Calu3 (cell line): ENCODE results near the gene ZNF682. TPM values are rescaled to one million over a fixed set of nuclear protein-coding genes. Genes with fewer than 3 reads are reported as not detected.
A peak's percentile ranks its signal among the peaks of the same experiment; 100 is the strongest.
"Not testable (repeated sequence)": the region's sequence is repeated elsewhere in the genome, so short reads cannot be mapped to it uniquely, and the experiment has no call there.

Source experiments
- BruUV-seq: library from RNA; stranded (reverse); fragments of 400-500 nt; replicated peaks from 2 replicates; lab custom pipeline; 2021; lab: Mats Ljungman, UMichigan
- CTCF ChIA-PET: fragments of 300-600 bp; sonication (Branson Sonifier 250); formaldehyde crosslinking; loops from one replicate; lab custom pipeline; 2022; ENCODE audit warnings: antibody characterized with exemption; lab: Charles Lee
- DNase-seq: peaks from one replicate; pipeline ENCODE4 v3.0.0; 2022
- H3K27ac Mint-ChIP-seq: one replicate; pipeline ENCODE4 v1.8.0; 2022; ENCODE audit warnings: mixed read lengths; ENCODE audit not compliant: unreplicated experiment
- H3K27me3 Mint-ChIP-seq: one replicate; pipeline ENCODE4 v1.8.0; 2022; ENCODE audit warnings: mixed read lengths; ENCODE audit not compliant: unreplicated experiment
- H3K36me3 Mint-ChIP-seq: one replicate; pipeline ENCODE4 v1.8.0; 2022; ENCODE audit warnings: mild to moderate bottlenecking, moderate library complexity, mixed read lengths; ENCODE audit not compliant: insufficient read depth, unreplicated experiment
- H3K4me1 Mint-ChIP-seq: one replicate; pipeline ENCODE4 v1.8.0; 2022; ENCODE audit warnings: mild to moderate bottlenecking, low read depth, mixed read lengths; ENCODE audit not compliant: unreplicated experiment
- H3K4me3 Mint-ChIP-seq: one replicate; pipeline ENCODE4 v1.8.0; 2022; ENCODE audit warnings: mild to moderate bottlenecking, low read depth, moderate library complexity, mixed read lengths; ENCODE audit not compliant: unreplicated experiment
- H3K9me3 Mint-ChIP-seq: one replicate; pipeline ENCODE4 v1.8.0; 2022; ENCODE audit warnings: low read depth, mixed read lengths; ENCODE audit not compliant: unreplicated experiment
- intact Hi-C: fragments of 100-400 bp; cut with micrococcal nuclease; formaldehyde crosslinking; loops from one replicate; pipeline ENCODE4 v1.10.0; 2022; ENCODE audit not compliant: unreplicated experiment
- total RNA-seq: library from RNA; stranded (reverse); gene quantifications from 2 replicates; pipeline ENCODE4 v1.2.3, GENCODE V29; 2022
- TF ChIP-seq, protein P1 (sequence below): fragments of 200-600 bp; IDR thresholded peaks from one replicate; pipeline ENCODE4 v1.8.0; 2022; ENCODE audit warnings: antibody characterized with exemption; ENCODE audit not compliant: unreplicated experiment

ZNF682 gene
- total RNA-seq, 1 experiment from 2014 or later: 3.5 TPM

- H3K36me3 Mint-ChIP-seq: no peaks in the 10 kb centered on the region
- H3K4me3 Mint-ChIP-seq: peak overlapping the region; percentile 68
- H3K4me1 Mint-ChIP-seq: no peaks in the 10 kb centered on the region
- CTCF ChIA-PET: no interaction called here
- peaks cover 5% of the 10 kb centered on the region for H3K9me3 Mint-ChIP-seq
- H3K27ac Mint-ChIP-seq: no peak overlapping the region
- intact Hi-C loops: no loop called here
- DNase-seq: peak; percentile 1
- no peaks in the 10 kb centered on the region for H3K27me3 Mint-ChIP-seq
- BruUV-seq: TSS peak; percentile 46
- TF ChIP-seq, protein P1, sequence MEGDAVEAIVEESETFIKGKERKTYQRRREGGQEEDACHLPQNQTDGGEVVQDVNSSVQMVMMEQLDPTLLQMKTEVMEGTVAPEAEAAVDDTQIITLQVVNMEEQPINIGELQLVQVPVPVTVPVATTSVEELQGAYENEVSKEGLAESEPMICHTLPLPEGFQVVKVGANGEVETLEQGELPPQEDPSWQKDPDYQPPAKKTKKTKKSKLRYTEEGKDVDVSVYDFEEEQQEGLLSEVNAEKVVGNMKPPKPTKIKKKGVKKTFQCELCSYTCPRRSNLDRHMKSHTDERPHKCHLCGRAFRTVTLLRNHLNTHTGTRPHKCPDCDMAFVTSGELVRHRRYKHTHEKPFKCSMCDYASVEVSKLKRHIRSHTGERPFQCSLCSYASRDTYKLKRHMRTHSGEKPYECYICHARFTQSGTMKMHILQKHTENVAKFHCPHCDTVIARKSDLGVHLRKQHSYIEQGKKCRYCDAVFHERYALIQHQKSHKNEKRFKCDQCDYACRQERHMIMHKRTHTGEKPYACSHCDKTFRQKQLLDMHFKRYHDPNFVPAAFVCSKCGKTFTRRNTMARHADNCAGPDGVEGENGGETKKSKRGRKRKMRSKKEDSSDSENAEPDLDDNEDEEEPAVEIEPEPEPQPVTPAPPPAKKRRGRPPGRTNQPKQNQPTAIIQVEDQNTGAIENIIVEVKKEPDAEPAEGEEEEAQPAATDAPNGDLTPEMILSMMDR: no peak
These were observed 39.3 kb upstream of the ZNF682 start for GRCh38 chr19:20078581-20079031.

DNA sequence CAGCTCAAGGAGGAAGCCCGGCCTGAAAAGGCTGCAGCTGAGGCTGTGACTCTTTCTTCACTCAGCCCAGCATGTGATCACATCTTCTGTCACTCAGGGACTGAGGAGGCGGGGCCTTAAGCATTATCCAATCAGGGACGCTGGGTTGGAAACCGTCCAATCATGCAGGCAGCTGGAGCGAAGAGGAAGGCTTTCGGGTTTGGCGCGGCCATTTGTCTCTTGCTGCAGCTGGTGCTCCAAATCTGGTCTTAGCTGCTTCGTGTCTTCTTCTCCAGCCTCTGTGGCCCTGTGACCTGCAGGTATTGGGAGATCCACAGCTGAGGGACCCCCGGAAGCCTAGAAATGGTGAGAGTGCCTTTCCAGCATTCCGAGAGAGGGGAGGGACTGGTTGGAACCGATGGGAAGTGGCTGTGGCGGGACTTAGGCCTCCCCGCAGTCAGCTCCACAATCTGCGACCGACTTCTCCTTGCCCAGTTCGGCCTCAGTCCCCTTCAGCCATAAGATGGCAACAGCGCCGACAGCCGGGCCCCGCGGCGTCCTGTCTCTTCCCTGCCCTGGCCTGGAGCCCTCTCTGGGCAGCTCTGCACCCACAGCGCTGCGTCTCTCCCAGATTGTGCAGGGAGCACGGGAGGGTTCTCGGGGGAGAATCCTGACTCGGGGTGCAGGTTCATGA lies 38.6 kb upstream of the ZNF682 start, which contains the start of gene ZNF90:
TSS of gene ZNF90 (plus strand) at position 210 of the 673 bp plus-strand sequence. CDS start at position 343, 133 bp downstream.
- Mint-ChIP-seq H3K4me3 (peak within 1 kb of the TSS; percentile 68), H3K36me3 (no peaks in the 10 kb centered on the region), H3K4me1 (no peaks in the 10 kb centered on the region), H3K27me3 (no peaks in the 10 kb centered on the region), H3K27ac (no peak within 1 kb of the TSS), H3K9me3 (peaks cover 6% of the 10 kb centered on the region)
- intact Hi-C loops: loop anchor here (1.0 kb wide), 1 partner anchor 26 kb away; no protein-coding TSS in a partner anchor
- TF ChIP-seq, protein P1: no peak
- no TSS peak for BruUV-seq
- CTCF ChIA-PET: no interaction called here
- DNase-seq: peak; percentile 74

DNA sequence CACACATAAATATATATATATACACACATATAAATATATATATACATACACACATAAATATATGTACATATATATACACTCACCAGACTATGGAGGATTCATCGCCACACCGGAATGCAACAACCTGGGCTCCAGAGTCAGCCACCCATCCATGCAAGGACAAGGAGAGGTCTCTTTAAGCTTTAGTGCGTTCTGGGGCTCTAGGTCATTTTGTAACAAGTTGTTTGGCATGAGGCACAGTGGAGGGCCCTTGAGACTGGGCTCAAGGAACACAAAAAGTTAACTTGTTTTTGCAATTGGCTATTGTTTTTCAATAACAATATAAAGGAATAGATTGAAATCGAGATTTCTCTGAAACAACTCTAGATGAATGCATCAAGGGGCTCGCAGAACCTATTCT lies 33.6 kb upstream of the ZNF682 start:
- no peaks in the 10 kb centered on the region for H3K4me1 Mint-ChIP-seq
- H3K27me3 Mint-ChIP-seq: no peaks in the 10 kb centered on the region
- H3K27ac Mint-ChIP-seq: no peak overlapping the region
- CTCF ChIA-PET: no interaction called here
- no peaks in the 10 kb centered on the region for H3K36me3 Mint-ChIP-seq
- H3K4me3 Mint-ChIP-seq: no peak overlapping the region
- TF ChIP-seq, protein P1: no peak
- BruUV-seq: no TSS peak
- intact Hi-C loops: no loop called here
- no peak for DNase-seq
- peaks cover 9% of the 10 kb centered on the region for H3K9me3 Mint-ChIP-seq

- Mint-ChIP-seq H3K27me3 (no peaks in the 10 kb centered on the region), H3K36me3 (no peaks in the 10 kb centered on the region), H3K4me3 (no peak overlapping the region), H3K27ac (no peak overlapping the region), H3K4me1 (no peaks in the 10 kb centered on the region), H3K9me3 (peaks cover 14% of the 10 kb centered on the region)
- intact Hi-C loops: no loop called here
- TF ChIP-seq, protein P1: no peak
- no TSS peak for BruUV-seq
- no peak for DNase-seq
- CTCF ChIA-PET: no interaction called here
These were observed 31.4 kb upstream of the ZNF682 start for GRCh38 chr19:20070691-20071090.

- peaks cover 14% of the 10 kb centered on the region for H3K9me3 Mint-ChIP-seq
- DNase-seq, intact Hi-C loops, H3K27me3 Mint-ChIP-seq, H3K36me3 Mint-ChIP-seq, BruUV-seq, H3K4me1 Mint-ChIP-seq, CTCF ChIA-PET, H3K4me3 Mint-ChIP-seq, H3K27ac Mint-ChIP-seq: not testable (repeated sequence)
These were observed 29.3 kb upstream of the ZNF682 start for GRCh38 chr19:20068559-20068958.
